ENCODE results near the gene CADM1.

Gene CADM1

DNA sequence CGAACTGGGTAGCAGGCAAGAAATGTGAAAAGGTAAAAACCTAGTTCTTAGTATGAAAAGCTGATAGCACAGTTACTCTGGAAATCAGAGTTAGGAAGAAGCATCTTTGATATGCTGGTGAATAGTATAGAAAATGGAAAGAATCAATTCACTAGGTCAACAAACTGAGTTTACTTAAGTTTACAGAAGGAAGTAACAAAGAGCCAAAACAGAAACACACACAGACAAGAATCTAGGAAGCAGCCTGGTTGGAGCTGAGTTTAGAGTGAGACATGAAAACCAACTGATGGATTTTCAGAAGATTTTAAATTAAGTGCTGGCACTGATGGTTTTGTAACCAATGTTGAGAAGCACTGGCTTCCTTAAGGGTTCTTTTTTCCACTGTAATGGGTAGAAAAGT, 296.3 kb downstream of the CADM1 start:
- DNase-seq (ENCODE audit: low spot score), result no peak

DNA sequence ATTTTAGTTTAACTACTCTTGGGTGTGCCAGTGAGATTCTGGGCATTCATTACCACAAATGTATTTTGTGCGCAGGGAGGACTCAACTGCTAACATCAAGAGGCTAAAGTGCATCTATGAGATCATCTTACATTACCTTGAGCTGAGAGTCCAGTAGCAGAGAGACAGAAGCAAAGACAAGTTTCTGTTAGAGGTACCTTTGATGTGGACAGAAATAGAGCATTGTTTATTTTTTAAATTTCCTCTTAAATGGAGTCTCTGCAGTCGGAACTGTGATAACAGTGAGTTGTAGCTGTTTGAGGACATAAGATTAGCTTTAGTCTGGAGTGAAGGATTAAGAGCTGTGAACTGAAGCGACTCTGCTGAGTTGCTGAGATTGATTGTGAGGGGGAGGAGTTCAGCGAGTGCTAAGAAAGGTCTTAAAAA, 297.0 kb downstream of the CADM1 start:
- no peak for DNase-seq (ENCODE audit: low spot score)

DNA sequence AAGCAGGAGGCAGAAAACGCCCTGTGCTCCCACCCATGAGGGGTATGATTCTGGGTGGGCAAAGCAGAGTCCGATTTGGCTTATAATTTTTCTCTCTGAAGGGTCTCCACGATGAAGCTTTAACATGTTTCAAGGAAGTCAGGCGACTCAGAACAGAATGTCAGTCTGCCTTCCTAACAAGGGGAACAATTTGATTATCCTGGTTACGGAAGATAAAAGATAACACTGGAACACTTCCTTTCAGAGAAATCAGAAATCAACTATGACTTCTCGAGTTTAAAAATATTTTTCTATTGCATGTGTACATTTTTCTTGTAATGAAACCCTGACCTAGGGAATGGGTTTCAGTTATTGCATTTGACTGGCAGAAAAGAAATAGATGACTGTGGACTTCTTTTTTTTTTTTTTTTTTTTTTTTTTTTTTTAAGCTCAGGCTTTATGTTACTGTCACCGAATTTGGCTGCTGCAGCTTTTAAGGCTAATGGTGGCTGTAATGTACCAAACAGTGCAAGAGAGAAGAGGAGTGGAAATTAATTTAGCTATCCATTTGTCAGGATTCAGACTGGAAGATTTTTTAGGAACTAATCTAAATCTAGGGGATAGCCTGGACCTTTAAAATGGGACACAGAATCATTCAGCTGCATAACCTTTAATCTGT, 297.7 kb downstream of the CADM1 start:
- DNase-seq (ENCODE audit: low spot score), result no peak

DNA sequence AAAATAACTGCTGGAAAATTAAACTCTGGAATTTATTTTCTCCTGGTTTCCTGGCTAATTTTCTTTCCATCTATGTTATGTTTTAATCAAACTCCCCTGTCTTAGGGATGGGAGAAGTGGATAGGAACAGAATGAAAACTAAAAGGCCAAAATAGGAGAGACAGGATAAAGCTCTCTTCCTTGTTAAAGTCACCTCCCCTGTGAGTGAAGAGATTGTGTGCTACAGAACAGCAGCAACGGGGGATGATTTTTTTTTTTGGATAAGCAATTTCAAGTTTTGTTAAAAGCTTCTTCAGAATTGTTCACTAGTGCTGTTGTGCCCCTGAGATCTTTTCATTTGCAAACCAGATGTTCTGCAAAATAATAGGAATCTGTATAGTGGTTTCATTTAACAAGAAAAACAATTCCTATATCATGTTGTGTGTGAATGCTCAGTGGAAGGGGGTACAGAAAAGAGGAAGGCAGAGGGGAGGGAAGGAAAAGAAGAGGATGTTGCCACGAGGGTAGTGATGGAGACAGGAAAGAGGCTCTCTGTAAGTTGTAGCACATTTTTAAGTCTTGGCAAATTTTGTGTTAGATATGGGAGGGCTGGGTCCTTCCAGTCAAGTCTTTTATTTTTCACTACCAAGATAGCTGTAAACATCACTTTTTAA, 301.2 kb downstream of the CADM1 start:
- no peak for DNase-seq (ENCODE audit: low spot score)

DNA sequence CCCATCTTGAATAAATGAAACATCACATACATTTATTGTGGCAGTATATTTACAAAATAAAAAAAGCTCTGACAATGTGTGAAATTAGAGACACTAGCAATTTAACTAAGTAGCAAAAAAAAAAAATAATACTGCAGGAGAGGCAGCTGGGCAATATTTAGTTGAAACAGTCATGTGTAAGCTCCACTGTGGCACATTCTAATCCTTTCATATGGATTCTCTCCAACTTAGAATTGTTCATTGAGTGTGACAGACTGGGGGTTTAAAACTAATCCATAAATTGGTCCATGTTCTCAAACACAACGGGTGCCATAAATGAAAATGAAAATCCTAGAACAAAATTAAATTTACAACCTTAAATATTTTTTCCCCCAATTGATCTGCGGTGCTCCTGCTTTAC, 302.1 kb downstream of the CADM1 start:
- DNase-seq (ENCODE audit: low spot score), result no peak

DNA sequence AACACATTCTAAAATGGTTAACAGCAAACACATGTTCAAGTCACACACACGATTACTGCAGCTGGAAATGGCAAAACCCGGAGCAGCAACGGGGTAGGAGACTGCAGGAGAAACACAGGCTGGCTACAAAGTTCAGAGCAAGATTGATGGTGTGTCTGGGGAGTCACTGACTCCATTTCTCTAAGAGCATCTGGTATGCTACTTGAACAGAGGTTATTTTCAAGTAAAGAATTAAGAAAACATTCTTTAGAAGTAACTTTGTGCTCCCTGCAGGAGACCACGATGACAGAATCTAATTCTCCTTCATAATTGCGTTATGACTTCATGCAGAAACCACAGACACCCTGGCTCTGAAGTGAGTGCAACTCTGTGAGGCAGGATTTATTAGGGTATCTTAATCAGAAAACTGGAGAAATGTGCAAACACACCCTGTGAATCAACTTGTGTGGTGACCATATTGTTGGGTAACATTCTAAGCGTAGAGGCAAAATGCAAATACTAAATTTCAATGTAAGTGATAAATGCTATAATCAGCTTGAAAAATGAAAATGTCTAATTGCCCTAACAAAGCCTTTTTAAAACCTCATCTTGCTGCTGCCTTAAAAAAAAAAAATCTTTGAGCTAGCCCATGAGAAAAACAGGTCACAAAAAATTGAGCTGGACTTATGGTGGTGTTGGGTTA, 303.0 kb downstream of the CADM1 start:
- peak; percentile 79 for DNase-seq (ENCODE audit: low spot score)

DNA sequence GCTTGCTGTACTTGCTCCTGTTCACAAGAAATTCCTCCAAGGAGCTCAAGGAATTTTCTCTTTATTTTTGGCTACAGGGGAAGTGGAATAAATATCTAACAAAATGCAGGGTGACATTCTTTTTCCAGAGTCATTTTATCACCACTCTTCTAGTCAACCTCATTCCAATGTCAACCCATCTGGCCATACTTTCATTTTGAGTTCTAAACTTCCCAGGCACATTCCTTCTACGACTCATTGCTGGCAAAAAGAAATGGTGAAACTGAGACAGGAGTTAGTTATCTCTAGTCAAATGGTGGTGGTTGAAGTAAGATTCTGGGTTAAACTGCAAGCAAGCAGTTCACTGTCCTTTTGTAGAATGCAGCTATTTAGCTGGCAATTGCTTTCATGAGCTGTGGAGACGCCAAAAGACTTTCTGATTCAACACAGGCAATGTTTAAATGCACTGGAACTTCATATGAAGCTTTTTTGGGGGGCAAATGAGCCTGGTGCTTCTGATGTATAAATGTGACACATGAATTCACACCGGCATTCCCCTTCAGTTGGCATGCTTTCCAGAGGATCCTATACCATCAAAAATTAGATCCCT, 304.6 kb downstream of the CADM1 start:
- DNase-seq (ENCODE audit: low spot score), result peak; percentile 24

DNA sequence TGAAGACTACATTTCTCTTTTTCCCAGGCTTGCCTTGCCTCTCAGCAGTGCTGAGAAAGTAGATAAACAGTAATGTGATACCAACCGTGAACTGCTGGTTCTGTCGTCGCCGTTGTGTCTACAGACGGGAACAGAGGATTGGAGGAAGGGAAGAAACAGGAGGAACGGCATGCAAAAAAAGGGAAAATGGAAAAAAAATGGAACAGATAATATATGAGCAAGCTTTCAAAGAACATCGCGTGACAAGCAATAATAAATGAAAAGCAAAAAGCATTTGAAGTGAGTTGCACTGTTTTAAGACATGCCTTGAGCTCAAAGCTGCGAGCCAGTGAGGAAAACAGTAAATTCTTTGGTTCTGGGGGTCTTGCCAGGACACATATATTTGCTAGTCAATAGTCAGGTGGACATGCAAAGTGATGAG, 305.9 kb downstream of the CADM1 start:
- no peak for DNase-seq (ENCODE audit: low spot score)

DNA sequence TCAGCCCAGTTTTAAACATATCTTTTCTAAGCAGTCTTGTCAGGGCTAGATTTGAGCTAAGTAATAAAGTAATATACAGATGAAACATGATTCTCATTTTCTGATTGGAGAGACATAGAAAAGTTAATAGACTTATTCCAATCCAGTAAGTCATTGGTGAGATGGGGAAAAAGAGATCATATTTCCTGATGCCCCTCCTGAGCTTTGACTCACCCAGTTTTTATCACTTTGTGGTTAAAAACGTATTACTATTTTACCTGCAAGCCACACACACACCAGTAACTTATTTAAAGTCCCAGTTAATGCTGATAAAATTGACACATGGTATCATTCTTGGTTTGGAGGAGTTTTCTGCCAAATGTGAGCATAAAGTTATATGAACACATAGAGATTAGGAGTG, 306.8 kb downstream of the CADM1 start:
- no peak for DNase-seq (ENCODE audit: low spot score)

DNA sequence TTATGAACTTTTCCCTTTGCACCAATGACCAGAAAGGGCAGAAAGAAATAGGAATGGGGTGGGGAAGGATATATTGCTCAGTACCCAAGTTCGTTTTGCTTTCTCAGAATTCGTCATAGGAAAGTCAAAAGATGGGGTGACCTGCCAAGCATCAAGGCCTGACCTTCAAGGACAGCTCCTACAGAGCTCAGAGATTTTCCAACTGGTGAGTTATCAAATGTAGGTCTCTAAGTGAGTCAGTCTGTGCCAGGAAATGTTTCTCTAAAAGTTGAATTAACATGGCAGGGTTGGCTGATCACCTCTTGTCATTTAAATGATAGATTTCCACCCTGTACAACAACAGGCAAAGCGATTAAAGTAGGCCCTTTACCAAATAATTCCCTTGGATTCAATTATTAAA, 307.2 kb downstream of the CADM1 start:
- DNase-seq (ENCODE audit: low spot score), result no peak

DNA sequence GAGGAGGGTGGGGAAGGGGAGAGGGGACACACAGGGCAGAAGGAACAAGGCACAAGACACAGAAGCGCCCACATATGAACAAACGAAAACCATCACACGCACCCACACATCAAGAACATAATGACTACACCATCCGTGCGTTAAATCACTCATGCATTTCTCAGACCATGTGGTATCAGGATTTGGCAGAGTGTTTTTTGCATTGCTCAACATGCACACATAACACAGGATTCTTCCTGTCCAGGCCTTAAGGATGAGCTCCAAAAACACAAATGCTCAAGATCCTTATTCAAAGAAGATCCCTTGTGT, 309.5 kb downstream of the CADM1 start:
- peak; percentile 79 for DNase-seq (ENCODE audit: low spot score)

DNA sequence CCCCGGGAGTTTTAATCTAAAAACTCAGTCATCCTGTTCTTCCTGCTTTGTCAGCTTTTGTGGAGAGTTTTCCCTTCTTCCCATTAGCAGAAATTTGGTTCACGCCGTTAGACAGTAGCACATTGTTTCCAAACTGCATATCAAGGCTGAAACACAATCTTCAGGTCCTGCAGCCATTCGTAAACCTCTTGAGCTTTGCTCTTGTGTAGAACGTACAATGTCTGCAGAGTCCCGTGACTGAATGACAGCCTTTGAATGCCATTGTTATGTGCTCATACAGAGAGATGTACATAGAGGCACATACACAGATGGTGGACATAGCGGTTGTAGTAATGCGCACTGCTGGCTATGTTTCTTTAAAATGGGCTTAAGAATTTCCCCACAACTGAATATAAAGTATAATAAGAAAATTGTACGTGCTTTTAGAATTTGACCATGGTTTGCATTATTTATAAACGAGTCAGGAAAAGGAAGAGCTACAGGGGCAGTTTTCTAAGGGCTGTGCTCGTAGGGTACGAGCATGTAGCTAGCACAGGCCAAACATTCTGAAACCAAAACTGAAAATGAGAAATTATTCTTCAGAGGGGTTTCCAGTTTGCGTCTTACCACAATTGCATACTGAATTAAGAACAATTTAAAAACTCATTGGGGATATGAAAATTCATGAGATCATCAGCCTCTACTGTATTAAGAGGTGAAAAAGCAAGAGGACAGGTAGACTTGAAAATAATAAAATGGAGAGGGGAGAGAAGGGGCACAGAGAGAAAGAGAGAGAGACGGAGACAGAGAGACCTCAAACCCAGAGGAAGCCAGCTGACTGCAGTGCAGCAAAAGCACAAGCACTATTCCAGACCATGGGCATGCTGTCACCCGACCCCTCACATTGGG, 310.1 kb downstream of the CADM1 start:
- DNase-seq (ENCODE audit: low spot score), result no peak

DNA sequence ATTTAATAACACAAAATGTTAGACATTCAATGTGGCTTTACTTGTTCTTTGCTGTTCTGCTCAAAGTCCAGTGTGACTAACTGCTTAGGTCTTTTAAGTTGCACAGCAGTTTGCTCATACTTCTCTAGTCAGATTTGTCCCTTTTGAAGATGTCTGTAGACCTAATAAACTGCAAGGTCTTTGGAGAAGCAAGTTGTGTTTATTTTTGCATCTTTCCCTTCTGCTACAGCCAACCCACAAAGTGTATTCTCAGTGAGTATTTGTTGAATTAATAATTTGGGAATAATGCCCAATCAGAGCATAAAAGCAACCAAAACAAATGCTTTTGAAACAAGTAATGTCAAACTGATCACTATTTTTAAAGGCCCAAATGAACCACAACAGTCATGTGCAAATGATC, 312.5 kb downstream of the CADM1 start:
- peak; percentile 34 for DNase-seq (ENCODE audit: low spot score)

DNA sequence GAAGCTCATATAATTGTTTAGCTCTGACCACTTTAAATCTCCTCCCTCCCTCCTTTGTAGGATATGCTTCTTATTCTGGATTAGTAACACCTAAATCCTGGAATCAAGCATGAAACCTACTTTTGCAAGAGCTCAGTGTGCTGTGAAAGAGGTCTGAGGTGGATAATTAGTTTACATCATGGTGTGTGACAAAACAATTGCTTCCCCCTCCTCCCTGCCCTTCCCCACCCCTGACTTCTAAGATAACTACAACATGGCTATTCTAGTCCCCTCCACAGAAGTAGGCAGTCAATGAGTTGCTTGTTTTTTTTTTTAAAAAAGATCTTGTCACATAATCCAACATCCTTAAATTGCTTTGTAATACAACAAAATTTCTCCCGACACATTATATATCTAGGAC, 314.0 kb downstream of the CADM1 start:
- no peak for DNase-seq (ENCODE audit: low spot score)

DNA sequence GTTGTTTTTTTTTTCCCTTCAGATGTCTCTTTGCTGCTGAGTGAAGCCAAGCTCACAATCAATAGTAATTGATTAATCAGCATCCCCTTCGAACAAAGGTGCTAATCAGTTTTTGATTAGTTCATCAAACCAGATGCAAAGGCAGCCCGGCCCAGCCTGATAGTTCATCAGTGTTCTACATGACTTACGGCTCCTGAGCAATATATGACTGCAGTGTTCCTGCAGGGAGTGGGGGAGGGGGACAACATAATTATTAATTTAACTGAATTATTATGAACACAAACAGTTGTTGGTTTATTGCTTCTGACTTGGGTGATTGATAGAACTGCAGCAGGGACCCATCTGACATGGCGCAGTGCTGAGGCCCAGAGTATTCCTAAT, 315.3 kb downstream of the CADM1 start:
- DNase-seq (ENCODE audit: low spot score), result no peak

DNA sequence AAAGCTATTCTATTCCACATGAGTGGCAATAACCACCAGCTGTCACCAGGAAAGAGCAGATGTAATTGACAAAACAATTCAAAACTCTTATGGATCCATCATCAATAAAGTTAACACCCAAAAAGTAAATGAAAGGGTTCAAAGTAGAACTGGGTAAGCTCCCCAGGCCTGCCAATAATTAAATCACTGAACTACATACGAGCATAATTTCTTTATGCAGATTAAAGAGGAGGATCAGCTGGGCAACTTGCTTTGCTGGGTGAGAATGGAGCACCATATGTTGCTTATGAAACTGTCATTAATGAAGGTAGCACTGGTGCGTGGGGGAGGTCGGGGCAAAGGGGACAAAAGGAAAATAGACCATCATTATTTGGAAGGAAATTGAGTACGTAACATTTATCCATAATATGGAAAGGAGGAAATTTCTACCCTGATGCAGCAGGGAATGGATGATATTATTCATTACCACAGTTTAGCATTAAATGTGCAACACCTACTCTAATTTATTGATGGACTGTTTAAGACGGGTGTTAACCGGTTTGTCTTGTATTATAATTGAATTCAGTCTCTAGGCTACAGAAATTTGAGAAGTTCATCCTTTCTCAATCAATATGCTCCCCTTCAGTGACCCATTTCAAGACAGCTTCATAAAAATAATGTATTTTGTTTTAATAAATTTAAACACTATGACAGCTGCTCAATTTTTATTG, 315.9 kb downstream of the CADM1 start:
- DNase-seq (ENCODE audit: low spot score), result no peak

DNA sequence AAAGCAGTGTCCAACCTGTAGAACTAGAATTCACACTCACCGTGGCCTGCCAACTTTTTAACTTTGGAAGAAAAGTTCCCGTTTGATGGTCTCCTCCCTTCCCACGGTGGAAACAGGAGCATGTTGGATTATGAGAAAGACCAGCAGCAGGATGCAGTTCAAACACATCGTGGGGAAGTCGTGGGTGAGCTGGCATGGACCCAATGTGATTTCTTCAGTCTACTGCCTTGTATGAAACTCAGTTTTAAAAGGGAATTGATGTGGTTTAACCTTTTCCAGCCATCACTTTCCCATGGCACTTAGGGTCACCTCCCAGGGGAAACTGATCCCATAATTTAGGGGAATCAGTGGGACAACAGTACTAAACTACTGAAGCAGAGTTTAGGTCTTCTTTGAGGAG, 318.3 kb downstream of the CADM1 start:
- DNase-seq (ENCODE audit: low spot score), result no peak

DNA sequence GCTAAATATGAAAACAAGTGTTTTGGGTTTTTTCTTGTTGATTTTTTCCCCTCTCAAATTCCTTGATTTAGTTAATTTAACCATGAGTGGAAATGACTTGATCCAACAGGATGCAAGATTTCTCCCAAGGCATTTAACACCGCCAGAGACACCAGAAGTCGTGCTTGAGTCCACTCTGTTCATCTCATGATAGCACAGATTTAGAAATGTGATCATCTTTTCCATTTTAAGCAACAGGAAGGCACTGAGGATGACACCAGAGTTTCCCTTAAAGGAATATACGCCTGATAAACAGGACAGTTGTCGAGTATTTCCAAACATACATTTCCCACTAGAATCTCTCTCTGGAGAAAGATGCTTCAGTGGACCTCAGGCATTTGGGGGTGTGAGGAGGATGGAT, 318.7 kb downstream of the CADM1 start:
- peak; percentile 27 for DNase-seq (ENCODE audit: low spot score)

DNA sequence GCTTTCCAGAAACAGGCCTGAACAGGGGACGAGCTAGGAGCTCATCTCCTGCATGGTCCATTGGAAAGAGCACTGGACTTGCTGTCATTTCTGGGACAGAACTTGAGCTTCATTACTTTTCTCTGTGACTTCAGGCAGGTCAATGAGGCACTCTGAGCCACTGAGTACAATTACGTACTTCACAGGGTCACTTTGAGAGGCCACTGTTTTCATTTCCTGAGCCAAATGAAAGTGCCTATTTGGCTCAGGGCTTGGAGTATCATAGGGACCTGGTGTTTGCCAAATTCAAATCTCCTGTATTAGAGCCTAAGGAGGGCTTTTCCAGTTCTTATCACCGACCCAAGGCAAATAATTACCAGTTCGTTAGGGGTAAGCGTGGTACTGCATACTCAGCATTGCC, 319.3 kb downstream of the CADM1 start:
- DNase-seq (ENCODE audit: low spot score), result no peak

DNA sequence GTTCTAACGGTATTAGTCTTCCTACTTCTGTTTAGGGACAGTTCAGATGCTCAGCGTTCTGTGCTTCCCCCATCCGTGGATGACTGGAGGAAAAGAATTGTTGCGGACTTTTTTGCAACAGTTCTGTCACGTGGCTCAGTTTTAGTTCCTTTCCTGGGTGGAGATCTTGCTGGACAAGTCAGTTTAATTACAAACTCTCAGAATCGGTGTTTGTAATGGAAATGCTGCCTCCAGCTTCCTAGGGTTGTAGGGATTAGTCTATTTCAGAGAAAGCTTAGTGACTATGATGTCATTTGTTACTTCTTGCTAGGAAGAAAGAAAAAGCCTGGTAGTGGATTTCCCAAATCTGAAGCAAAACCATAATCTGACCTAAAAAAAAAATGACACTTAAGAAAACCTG, 320.4 kb downstream of the CADM1 start:
- no peak for DNase-seq (ENCODE audit: low spot score)

DNA sequence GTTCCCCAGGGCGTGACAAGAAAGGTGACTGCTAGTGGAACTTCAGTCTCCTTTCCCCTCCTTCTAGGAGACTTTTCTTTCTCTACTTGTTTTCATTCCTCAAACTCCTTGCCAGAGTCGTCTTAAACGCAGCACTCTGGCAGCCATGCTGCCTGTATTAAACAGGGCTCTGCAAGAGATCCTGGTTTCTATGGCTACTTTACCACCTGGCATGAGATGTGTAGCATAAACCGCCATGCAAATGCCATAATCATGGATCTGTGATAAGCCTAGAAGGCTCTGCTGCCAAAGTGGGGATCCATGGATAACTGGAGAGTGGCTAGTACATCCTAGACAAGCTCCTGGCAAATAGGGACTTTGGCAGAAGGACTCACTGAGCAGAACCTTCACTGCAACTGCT, 321.1 kb downstream of the CADM1 start:
- no peak for DNase-seq (ENCODE audit: low spot score)

Measured in AG20443 (cell line).